Daoy (cell line): Measurements from ENCODE around the gene MUC5AC. TPM values are rescaled to one million over a fixed set of nuclear protein-coding genes. Genes with fewer than 3 reads are reported as not detected.
"Not testable (repeated sequence)": the region's sequence is repeated elsewhere in the genome, so short reads cannot be mapped to it uniquely, and the experiment has no call there.

Experiments
- DNase-seq: peaks from one replicate; pipeline ENCODE4 v3.0.0-alpha.2; 2015; ENCODE audit warnings: low read depth
- total RNA-seq: library from RNA; depleted of rRNA; stranded (reverse); fragments of >200 nt; shearing (Covaris generic); gene quantifications from 2 replicates; pipeline ENCODE4 v1.2.3, GENCODE V29; 2014

MUC5AC gene
- total RNA-seq, 1 experiment from 2014 or later: not detected

DNA sequence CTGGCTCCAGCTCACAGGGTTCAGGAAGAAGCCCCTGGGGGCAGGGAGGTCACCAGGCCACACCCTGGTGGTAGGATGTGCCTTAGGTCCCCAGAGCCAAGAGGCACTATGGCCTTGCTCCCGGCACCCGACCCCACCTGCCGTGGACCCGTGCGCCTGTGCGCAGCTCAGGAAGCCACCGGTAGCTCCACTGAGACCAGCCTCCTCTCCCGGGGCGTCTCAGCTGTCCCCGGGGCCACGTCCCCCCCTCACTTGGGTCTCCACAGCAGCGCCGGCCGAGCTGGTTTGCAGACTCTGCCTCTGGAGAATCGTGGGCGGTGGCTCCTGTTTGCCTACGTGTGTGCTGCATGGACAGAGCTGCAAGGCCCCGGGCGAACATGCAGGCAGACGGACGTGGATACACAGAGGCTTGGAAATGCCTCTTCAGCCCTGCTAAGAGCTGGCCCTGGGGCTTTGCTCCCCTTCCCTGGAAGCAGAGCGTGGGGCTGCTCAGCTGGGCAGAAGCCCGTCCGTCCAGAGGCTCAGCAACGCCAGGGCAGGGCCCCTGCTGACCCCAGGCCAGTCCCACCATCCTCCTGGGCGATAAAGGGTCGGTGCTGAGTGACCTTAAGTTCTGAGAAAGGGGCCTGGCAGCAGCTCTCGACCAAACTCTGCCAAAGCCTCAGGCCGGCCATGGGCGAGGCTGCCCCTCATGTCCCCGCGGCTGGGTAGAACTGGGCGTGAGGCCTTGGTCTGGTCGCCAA is 49.8 kb downstream of the MUC5AC start:
- DNase-seq: no peak

DNA sequence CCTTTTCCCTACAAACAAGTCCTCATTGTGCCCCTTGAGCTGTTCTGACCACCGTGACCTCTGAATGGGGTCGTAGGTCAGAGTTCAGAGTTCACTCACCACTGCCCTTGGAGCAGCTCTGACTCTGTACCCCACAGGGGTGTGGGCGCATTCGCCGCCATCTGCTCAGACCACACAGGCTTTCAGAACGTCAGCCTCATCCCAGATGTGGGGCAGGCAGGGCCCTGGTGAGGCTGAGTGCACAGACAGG is 50.3 kb downstream of the MUC5AC start:
- no peak for DNase-seq

DNA sequence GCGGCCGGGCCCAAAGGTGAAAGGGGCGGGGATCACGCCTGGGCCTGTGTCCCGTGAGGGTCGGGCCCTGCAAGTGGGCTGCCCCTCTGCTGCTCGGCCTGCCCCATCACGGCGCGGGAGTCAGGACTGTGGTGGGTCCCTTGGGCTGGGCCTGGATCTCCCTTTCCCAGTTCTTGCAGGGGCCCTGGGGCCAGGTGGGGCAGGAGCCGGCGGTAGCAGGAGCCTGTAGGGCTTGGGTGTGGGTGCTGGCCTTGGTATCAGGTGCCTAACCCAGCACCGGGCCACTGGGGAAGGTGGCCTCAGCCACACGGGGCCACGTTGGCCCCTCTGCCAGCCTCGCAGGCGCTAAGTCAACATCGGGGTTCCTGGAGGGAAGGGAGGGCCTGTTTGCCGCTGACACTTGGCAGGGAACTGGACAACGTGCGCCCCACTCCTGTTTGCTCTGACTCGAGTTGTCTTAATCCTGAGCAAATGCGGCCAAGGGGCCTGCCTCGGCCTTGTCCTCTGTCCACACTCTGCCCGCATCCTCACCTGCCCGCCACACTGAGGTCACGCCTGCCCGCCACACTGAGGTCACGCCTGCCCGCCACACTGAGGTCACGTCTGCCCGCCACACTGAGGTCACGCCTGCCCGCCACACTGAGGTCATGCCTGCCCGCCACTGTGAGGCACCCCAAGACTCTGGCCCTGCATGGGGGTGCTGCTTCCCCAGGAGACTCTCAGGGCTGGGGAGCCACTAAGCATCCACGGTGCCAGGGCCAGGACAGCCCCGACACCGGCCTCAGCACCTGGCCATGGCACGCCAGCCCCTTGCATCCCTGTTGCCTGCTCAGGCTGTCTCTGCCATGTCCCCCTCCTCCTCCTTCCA is 50.9 kb downstream of the MUC5AC start:
- DNase-seq: no peak

DNA sequence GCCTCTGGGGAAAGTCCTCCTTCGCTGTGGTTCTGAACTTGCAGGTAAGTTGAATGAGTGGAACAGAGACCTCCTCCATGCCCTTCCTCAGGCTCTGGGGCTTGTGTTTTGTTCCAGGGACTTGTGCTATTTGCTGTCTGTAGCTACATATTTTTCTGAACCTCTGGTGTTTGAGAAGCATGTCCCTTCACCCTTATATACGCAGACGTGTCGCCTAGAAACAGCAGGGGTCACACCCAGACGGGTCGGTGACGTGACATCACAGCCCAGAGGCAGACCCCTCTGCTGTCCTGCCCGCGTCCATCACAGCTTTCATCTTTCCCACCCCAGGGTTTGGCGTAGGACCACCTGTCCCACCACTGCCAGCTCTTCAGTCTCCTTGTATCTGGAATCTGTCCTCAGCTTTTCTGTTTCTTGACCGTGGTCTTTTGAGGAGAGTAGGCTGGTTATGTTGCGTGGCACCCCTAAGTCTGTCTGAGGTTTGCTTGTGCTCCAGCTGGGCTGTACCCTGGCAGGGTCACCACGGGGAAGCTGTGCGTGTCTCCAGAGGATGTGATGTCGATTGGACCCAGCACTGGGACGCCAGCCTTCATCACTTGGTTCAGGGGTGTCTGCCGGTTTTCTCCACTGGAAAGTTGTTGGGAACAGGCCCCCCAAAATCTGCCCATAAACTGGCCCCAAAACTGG is 51.8 kb downstream of the MUC5AC start:
- no peak for DNase-seq

GRCh38 chr11:1211838-1212237 is 54.1 kb downstream of the MUC5AC start:
- DNase-seq: no peak

DNA sequence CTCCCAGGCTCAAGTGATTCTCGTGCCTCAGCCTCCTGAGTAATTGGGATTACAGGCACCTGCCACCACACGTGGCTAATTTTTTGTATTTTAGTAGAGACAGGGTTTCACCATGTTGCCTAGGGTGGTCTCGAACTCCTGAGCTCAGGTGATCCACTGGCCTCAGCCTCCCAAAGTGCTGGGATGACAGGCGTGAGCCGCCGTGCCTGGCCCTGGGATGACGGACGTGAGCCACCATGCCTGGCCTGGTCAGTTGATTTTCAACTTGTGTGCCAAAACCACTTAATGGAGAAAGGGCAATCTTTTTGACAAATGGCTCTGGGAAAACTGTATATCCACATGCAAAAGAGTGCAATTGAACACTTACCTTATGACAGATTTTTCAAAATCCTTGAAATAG is 58.1 kb downstream of the MUC5AC start:
- not testable (repeated sequence) for DNase-seq

GRCh38 chr11:1217151-1217550 is 59.4 kb downstream of the MUC5AC start:
- no peak for DNase-seq

- no peak for DNase-seq
Measured at GRCh38 chr11:1218256-1218787, 60.6 kb downstream of the MUC5AC start.

- no peak for DNase-seq
Measured at GRCh38 chr11:1218788-1219445, 61.2 kb downstream of the MUC5AC start.

DNA sequence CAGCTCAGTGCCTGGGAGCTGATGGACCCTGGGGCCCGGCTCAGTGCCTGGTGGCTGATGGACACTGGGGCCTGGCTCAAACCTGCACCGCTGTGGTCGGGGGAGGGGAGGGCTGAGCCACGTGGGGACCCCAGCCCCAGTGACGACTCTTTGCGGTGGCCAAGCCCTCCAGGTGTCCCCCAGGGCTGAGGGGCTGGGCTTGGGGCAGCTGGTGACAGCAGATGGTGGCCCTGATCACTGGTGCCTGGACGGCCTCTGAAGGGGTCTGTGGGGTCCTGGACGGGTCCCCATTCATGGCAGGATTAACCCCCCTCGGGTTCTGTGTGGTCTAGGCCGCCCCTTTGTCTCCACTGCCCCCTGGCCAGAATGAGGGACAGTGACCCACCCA is 61.7 kb downstream of the MUC5AC start:
- no peak for DNase-seq

GRCh38 chr11:1219834-1220815 is 62.4 kb downstream of the MUC5AC start:
- no peak for DNase-seq

DNA sequence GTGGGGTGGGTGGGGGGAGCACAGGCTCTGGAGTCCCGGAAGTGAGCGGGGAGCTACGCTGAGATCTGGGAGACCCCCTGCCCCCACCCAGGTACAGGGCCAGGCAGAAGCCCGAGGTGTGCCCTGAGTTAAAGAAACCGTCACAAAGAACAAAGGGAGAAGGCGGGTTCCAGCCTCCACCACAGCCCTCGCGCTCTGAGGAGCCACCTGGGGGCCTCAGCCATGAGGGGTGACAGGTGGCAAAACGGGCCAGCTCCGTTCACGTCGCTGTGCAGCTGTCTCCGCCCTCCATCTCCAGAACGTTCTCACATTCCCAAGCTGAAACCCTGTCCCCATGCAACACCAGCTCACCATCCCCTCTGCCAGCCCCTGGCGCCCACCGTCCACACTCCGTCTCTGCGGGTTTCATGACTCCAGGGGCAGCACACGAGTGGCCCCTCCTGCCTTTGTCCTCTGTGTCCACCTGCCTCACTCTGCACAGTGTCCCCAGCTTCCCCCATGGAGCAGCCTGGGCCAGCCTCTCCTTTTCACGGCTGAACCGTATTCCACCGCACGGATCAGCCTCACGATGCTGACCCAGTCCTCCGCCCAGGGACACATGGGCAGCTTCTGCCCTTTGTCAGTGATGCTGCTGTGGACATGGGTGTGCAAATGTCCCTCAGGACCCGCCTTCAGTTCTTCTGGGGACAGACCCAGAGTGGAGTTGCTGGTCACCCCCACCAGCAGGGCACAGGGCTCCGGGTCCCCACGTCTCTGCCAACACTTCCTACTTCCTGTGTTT is 63.4 kb downstream of the MUC5AC start:
- no peak for DNase-seq

- DNase-seq: no peak
Measured at GRCh38 chr11:1221848-1222311, 64.1 kb downstream of the MUC5AC start.

GRCh38 chr11:1222491-1223345 is 65.0 kb downstream of the MUC5AC start, which contains the start of gene MUC5B:
Gene MUC5B, plus strand, starts transcription at chr11:1223066. Its CDS starts 58 bp downstream, at chr11:1223124.
- DNase-seq: no peak

GRCh38 chr11:1223346-1224110 is 65.8 kb downstream of the MUC5AC start:
- no peak for DNase-seq

GRCh38 chr11:1224111-1224490 is 66.3 kb downstream of the MUC5AC start:
- DNase-seq: no peak

DNA sequence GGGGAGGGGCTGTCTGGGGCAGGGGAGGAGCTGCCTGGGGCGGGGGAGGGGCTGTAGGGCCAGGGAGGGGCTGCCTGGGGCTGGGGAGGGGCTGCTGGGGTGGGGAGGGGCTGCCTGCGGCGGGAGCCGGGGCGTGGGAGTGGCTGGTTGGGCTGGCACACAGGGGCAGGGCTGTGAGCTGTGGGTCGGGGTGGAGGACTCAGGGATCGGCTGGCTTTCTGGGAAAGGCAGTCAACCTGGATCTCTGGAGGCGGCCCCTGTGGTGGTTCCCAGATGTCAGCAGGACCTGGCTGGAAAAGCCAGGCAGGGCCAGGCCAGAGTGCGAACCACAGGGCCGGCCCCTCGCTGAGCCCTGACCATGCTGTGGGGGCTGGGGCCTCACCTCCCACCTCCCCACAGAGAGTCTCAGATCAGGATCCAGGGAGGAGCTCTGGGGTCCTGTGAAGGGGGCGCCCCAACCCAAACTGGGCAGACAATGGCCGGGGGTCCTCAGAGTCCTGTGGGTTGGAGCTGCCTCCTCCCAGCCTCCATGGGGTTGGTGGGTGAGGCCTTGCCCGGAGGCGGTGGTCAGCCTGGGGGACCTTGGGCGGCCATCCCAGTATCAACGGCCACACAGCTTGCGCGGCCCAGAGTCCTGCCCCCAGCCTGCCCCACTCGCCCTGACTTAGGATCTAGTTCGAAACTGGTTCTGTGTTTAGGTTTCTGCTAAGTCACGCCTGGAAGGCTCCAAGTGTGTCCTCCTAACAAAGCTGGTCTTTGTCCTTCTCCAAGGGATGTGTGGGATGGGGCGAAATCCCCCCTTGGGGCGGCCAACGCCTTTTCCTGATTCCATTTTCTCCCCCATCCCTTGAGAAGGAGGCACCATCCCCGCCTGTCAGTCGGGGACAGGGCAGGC is 67.0 kb downstream of the MUC5AC start:
- no peak for DNase-seq
